ENCODE results near the gene CCDC17.
"Not testable (repeated sequence)": the region's sequence is repeated elsewhere in the genome, so short reads cannot be mapped to it uniquely, and the experiment has no call there.

CCDC17 gene

GRCh38 chr1:45621501-45621836 is 2.4 kb downstream of the CCDC17 start:
- DNase-seq: no peak

- no peak for DNase-seq
These were observed 3.0 kb downstream of the CCDC17 start for GRCh38 chr1:45620588-45621500.

GRCh38 chr1:45619149-45619921 is 4.5 kb downstream of the CCDC17 start:
- DNase-seq: no peak

GRCh38 chr1:45617618-45618017 is 6.2 kb downstream of the CCDC17 start:
- DNase-seq: no peak

- no peak for DNase-seq
These were observed 8.0 kb downstream of the CCDC17 start for GRCh38 chr1:45615885-45616284.

- DNase-seq: no peak
These were observed 10.8 kb downstream of the CCDC17 start for GRCh38 chr1:45612941-45613579.

GRCh38 chr1:45610589-45611226 is 13.1 kb downstream of the CCDC17 start:
- DNase-seq: no peak

GRCh38 chr1:45608175-45609156 is 15.4 kb downstream of the CCDC17 start:
- no peak for DNase-seq

- no peak for DNase-seq
These were observed 16.3 kb downstream of the CCDC17 start for GRCh38 chr1:45607404-45608074.

- no peak for DNase-seq
These were observed 19.6 kb downstream of the CCDC17 start for GRCh38 chr1:45604239-45604638.

- not testable (repeated sequence) for DNase-seq
These were observed 27.1 kb downstream of the CCDC17 start for GRCh38 chr1:45596765-45597164.

- no peak for DNase-seq
These were observed 29.4 kb downstream of the CCDC17 start for GRCh38 chr1:45594412-45594811.

- DNase-seq: no peak
These were observed 34.0 kb downstream of the CCDC17 start for GRCh38 chr1:45589861-45590260.

- DNase-seq: no peak
These were observed 37.1 kb downstream of the CCDC17 start for GRCh38 chr1:45586769-45587168.

- no peak for DNase-seq
These were observed 38.3 kb downstream of the CCDC17 start for GRCh38 chr1:45585496-45586075.

- DNase-seq: no peak
These were observed 38.8 kb downstream of the CCDC17 start for GRCh38 chr1:45585110-45585426.

GRCh38 chr1:45584351-45585109 is 39.3 kb downstream of the CCDC17 start:
- DNase-seq: peak; percentile 96

GRCh38 chr1:45583666-45584350 is 40.0 kb downstream of the CCDC17 start, which contains the start of gene NASP:
Gene NASP, plus strand, starts transcription at chr1:45584041. Its CDS starts 106 bp downstream, at chr1:45584147.
- DNase-seq: peak; percentile 99

GRCh38 chr1:45583264-45583665 is 40.6 kb downstream of the CCDC17 start:
- peak; percentile 97 for DNase-seq
